CD4-positive, alpha-beta T cell treated with Interleukin-15 for 1 hour (primary cell): ENCODE data around the gene TMC1.

Source experiments
- DNase-seq: peaks from one replicate; pipeline ENCODE4 v3.0.0-alpha.2; 2020

TMC1 gene

DNA sequence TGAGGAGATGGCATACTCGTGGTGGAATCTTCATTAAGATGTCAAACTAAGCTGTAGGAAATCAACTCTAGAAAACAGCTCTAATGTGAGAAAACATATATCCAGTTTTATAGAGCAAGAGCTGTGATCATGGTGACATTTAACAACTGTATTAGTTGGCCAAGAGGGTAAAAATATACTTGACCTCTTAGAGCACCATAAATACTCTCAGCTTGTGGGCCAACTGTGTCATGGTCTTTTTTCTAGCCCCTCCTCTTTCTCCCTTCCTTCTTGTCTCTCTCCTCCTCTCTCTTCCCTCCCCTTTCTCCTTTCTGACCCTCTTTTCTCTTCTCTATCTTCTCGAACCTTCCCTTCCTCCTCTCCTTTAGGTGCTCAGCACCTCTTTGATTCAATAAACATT lies 54.7 kb downstream of the TMC1 start:
- no peak for DNase-seq

DNA sequence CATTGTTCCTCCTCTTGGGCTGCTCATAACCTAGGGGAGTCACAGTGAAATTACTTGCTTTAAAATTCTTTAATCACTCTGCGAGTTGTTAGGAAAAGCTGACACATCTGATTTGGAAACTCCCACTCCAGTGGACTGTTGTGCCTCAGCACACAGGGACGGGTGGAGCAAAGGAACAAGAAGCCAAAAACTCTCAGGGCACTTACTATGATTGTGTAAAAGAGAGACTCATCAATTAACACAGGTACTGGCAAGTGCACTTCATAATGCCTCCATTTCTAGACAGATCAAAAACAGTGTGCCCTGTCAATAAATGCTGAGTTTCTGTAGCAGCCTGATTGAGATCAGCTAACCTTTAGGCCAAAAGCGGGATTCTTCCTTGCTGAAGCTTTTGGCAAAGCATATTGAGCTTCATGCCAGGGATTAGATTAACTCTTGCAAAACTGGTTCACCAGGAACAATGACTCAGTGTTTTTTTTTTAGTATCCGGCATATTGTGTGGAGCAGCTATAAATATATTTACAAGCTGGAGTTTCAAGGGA lies 55.9 kb downstream of the TMC1 start:
- no peak for DNase-seq

DNA sequence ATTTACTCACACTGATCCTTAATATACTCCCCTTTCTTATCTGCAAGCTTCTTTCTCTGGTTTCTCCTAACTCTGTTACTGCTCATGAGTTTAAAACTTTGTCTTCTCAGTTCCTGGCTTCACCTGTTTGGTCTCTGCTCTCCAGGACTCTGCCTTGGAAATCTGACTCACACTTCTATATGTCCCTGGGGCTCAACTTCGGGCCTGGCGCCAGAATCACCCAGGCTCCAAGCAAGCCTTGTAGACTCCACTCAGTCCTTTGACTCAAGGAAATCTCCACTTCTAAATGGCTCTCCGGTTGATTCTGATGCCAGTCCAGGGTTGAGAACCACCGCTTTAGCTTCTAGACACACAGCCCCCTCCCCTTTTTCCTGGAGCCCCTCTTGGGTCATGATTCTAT lies 57.8 kb downstream of the TMC1 start:
- DNase-seq: no peak

DNA sequence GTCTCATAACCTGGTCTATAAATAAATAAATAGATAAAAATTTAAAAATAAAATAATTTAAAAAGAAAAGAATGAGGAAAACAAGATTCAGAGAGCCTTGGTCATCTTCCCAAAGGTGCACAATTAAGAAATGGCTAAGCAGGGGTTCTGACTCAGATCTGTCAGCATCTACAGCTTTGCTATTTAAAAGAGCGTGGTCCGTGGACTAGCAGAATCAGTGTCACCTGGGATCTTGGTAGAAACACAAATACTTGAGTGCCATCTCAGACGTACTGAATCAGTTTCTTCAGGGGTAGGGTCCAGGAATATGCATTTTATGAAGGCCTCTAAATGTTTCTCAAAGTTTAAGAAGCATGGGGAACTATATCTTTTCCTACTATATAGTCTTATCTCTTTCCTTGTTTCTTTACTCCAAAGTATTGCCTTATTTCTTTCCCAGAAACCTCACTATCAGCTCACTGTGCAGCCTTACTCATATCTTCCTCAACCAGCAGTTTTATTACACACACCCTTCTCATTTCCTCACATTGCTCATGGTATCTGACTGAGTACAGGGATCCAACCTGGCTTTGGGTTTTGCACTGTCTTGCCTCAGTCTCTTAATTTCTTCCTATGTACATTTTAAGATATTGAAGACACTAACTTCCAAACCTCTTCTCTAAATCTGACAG lies 58.6 kb downstream of the TMC1 start:
- no peak for DNase-seq

DNA sequence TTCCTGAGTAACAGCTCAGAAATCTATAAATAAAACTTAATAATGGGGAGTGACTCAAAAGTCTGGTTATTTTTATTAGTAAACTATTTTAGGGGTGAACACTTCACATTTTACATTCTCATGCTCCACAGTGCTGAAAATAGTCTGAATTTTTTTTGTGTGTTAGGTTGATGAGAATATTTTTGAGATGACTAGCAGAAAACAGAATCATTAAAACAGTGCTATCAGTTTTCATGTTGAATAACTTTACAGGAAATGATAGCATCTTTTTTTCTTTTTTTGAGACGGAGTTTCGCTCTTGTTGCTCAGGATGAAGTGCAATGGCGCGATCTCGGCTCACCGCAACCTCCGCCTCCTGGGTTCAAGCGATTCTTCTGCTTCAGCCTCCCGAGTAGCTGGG lies 60.3 kb downstream of the TMC1 start:
- DNase-seq: no peak

DNA sequence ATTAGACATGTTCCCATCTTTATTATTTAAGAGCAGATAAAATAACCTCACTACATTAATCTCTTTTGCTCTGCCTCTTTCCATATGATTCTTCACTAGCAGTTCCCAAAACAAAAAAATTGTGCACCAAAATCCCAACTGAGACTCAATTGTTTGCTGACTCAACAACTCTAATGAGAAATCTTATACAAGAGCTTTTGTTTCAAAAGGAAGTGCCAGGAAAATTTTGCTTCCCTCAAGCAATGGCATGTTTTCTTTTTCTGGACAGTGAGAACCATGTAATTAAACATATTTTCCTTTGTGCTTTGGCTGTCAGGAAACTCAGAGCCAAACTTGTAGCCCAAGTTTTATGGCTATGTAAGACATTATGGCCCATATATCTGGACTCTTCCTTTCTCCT lies 62.0 kb downstream of the TMC1 start:
- DNase-seq: no peak

DNA sequence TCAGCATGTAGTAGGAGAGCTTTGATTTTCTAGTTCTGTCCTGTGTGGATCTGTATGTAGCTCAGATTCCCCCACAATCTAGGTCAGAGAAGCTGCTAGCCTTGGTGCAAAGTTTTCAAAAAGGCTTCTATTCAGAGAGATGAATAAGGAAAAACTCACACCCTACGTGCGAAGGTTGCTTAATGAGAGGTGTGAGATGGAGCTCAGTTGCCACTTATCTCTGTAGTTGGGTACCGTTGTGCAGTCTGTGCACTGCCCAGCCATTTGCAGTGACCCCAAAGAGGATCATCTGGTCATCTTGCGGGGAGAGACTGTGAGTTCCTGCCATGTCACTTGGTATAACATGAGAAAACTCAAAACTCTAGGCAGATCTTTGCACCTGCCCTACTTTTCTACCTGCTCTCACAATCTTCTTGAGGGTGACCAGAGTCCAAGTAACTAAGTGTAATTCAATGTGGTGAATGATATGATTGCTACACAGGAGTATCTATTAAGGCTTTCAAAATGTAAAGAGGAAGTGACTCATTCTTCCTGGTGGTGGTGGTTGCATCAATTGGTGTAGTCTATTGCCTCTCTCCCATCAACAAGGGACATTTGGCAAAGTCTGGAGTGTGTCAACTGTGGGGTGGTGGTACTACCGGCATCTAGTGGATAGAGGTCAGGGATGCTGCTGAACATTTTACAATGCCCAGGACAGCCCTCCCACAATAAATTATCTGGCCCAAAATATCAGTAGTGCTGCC lies 65.2 kb downstream of the TMC1 start:
- DNase-seq: peak; percentile 71

DNA sequence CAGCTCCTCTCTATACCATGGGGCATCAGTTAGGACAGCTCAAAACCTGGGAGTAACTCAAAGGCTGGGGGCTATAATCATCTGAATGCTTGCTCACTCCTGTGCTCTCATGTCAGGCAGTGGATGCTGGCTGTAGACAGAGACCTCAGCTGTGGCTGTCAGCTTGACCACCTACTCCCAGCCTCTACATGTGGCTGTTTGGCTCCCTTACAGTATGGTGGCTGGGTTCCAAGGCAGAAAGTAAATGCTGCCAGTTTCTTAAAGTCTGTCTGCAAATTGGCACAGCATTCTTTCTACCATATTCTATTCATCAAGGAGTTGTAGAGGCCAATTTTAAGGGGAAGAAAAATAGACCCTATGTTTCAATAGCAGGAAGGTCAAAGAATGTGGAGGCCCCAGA lies 66.9 kb downstream of the TMC1 start:
- no peak for DNase-seq

GRCh38 chr9:72589667-72590521 lies 68.5 kb downstream of the TMC1 start:
- DNase-seq: no peak

GRCh38 chr9:72590824-72591223 lies 69.4 kb downstream of the TMC1 start:
- DNase-seq: no peak

- no peak for DNase-seq
Measured at GRCh38 chr9:72592502-72593403, 71.3 kb downstream of the TMC1 start.

DNA sequence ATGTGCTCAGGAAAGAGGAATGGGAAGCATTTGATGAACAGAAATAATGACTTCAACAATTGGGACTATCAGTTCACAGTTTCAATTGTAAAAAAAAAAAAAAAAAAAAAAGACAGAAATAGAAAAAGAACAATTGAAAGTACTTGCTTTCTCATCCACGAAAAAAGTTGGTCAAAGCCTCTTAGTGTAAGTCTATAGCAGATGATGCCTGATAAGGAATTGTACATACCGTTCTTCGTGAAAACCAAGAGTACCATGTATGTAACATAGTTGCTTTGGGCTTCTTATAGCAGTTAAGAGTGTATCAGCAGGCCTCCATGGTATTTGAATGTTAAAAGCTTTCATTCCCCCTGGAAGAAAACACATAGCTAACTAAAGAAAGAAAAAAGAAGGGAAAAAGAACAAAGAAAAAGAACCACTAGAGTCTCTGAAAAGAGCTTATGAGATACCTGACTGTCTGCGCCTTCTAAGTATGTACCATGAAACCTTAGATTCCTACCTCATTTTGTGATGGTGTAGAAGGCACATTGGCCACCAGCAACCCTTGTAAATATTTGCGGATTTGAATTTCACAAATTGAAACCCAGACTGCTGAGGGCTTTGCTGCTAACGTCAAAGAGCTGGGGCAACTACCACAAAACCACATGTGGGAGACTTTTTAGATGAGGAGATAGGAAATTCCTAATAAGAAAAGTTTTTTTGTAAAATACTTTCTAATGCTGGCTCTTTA lies 75.2 kb downstream of the TMC1 start:
- no peak for DNase-seq

DNA sequence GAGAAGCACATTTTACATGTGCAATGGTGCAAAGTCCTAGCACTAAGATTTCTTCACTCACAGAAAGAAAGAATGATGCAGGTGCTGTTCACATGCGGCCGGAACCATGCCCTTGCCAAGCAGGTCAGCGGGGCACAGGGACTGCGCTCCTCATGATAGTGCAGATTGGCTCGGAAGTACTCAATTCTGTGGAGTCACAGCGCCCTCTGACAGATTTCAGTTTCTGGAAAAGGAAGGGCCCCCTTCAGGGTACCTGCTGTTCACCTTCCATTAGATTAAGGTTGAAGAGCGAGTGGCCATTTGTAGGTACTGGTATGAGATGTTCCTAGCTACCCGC lies 75.7 kb downstream of the TMC1 start:
- DNase-seq: no peak

- DNase-seq: no peak
Measured at GRCh38 chr9:72597601-72598000, 76.2 kb downstream of the TMC1 start.

DNA sequence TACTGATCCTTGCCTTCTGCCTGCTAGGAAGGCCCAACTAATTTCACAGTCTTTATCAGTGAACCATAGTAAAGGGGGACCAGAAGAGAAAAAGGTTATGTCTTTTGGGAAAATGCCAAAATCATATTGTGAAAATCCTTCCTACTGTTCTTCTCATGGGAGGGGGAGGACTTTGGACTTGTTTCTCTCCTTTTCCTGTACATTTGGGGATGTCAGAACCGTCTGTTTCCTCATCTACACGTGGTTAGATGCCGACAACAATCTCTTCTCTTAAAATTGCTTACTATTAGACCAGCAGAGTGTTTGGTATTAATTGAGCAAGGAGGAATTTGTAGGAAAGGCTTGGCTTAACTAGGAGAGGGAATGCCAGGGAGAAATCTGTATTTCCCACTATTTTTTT lies 77.2 kb downstream of the TMC1 start:
- no peak for DNase-seq

- DNase-seq: no peak
Measured at GRCh38 chr9:72599874-72600534, 78.6 kb downstream of the TMC1 start.

GRCh38 chr9:72600671-72601070 lies 79.3 kb downstream of the TMC1 start:
- DNase-seq: no peak

DNA sequence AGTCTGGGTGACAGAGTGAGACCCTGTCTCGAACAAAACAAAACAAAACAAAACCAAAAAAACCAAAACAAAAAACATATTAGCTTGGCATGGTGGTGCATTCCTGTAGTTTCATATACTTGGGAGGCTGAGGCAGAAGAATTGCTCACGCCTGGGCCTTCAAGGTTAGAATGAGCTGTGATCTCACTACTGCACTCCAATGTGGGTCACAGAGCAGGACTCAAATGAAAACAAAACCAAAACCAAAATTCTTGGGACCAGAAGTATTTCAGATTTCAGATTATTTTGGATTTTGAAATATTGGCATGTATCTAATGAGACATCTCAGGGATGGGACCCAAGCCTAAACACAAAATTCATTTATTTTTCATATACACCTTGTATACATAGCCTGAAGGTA lies 80.2 kb downstream of the TMC1 start:
- no peak for DNase-seq

DNA sequence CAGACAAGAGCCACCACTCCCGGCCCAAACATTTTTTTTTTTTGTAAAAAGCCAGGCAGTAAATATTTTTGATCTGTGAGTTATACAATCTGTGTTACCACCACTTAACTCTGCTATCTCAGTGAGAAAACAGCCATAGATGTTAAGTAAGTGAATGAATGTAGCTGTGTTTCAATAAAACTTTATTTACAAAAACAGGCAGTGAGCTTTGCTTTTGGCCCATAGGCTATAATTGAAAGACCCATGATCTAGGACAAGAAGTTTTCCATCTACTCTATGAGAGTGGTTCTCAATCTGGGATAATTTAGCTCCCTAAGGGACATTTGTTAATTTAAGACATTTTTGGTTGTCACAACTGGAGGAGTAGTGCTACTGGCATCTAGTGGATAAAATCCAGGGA lies 91.0 kb downstream of the TMC1 start:
- no peak for DNase-seq

GRCh38 chr9:72614067-72614466 lies 92.7 kb downstream of the TMC1 start:
- DNase-seq: no peak

DNA sequence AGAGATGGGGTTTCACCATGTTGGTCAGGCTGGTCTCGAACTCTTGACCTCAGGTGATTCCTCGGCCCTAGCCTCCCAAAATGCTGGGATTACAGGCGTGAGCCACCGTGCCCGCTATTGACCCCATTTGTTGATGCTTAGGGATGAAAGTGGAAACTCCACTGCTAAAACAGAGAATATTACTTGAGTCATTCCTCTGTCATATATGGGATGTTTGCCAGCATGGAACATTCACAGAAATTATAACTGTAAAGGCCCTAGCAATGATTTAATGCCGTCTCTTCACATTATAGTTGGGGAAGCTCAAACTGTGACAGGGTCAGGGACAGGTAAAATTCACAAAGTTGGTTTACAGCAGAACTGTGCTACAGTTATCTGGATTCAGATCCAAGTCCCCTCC lies 94.5 kb downstream of the TMC1 start:
- no peak for DNase-seq
